Epithelial cell of proximal tubule (primary cell): ENCODE data around the gene TOP2B. TPM values are rescaled to one million over a fixed set of nuclear protein-coding genes. Genes with fewer than 3 reads are reported as not detected.

Source experiments
- DNase-seq: peaks from one replicate; pipeline ENCODE4 v3.0.0-alpha.2; 2011; ENCODE audit warnings: low read depth
- H3K4me3 ChIP-seq: 2 replicates; pipeline ENCODE4 v1.5.1; 2011; ENCODE audit warnings: low read depth, mild to moderate bottlenecking, low read length
- CTCF ChIP-seq: conservative IDR thresholded peaks from 2 replicates; pipeline ENCODE4 v1.5.1; 2012; ENCODE audit warnings: low read depth, mild to moderate bottlenecking, low read length
- total RNA-seq: library from RNA; depleted of rRNA; stranded (reverse); fragments of >200 nt; gene quantifications from 2 replicates; pipeline ENCODE4 v1.2.3, GENCODE V29; 2015

Gene TOP2B
- total RNA-seq, 1 donor from 2014 or later = 81.2 TPM

DNA sequence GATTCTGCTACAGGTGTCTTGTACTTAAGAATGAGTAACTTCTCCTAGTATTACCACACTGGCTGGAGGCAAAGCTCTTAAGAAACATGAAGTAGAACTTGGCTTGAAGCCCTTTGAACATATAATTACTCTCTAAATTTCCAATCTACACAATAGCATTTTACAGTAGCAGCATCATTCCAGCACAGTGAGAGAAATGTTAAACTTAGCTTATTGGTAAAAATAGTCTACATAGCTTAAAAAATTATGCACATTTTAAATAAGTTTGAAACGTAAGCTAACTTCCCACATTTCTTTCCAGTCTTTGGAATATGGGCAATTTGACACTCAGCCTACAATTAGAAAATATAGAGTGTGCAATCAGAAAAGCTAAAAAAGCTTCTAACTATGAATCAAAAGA is 32.8 kb upstream of the TOP2B start:
- TF ChIP-seq CTCF = no peak
- H3K4me3 ChIP-seq = no peak overlapping the region
- DNase-seq = no peak

DNA sequence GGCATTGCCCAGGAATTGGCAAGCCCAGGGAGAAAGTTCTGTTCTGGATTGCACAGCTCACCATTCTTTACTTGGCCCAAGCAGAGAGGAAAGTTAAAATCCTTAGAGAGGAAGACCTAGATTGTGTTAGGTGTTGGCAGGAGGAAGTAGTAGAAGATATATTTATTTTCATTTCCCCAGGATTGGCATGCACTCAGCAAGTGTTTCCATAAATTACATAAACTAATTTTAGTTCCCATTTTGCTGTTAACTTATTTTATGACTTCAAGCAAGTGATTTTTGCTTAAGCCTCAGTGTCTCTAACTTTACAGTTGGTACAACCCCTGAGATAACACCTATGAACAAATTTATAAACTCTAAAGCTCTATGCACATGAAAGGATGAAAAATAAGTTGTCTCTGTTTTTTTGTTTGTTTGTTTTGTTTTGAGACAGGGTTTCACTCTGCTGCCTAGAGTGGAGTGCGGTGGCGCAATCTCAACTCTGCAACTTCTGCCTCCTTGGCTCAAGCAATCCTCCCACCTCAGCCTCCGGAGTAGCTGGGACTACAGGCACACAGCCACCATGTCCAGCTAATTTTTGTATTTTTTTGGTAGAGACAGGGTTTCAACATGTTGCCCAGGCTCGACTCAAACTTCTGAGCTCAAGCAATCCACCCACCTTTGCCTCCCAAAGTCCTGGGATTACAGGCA is 31.2 kb upstream of the TOP2B start:
- H3K4me3 ChIP-seq = no peak overlapping the region
- DNase-seq = no peak
- TF ChIP-seq CTCF = no peak

GRCh38 chr3:25693238-25693637 is 28.5 kb upstream of the TOP2B start:
- no peak for TF ChIP-seq CTCF
- no peak for DNase-seq

DNA sequence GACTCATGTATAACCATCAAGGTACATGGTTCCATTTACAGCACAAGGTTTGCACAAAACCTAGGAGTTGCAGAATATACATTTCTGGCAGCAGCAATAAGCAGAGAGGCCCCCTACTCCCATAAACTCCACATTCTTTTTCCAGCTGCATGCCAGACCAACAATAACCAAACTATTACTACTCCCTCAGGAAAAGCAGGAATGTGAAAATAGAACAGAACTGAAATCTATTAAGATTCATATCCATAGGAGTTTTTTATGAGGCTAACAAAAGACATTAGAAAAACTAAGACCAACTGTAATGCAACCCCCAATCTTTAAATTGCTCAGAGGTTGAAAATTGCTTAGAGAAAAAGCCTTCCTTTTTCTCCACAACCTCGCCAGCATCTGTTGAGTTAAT is 27.6 kb upstream of the TOP2B start:
- no peak for DNase-seq
- no peak for TF ChIP-seq CTCF
- no peak overlapping the region for H3K4me3 ChIP-seq

More at GRCh38 chr3:25693238-25693637, 28.5 kb upstream of the TOP2B start:
- no peak overlapping the region for H3K4me3 ChIP-seq

GRCh38 chr3:25690768-25691533 is 26.2 kb upstream of the TOP2B start:
- DNase-seq = no peak
- no peak for TF ChIP-seq CTCF
- H3K4me3 ChIP-seq = no peak overlapping the region

GRCh38 chr3:25689226-25689625 is 24.5 kb upstream of the TOP2B start:
- DNase-seq = no peak

More at GRCh38 chr3:25689226-25689625, 24.5 kb upstream of the TOP2B start:
- no peak for TF ChIP-seq CTCF
- H3K4me3 ChIP-seq = no peak overlapping the region
